Measurements from ENCODE around the gene OSBPL6.
A peak's percentile ranks its signal among the peaks of the same experiment; 100 is the strongest.
"Not testable (repeated sequence)": the region's sequence is repeated elsewhere in the genome, so short reads cannot be mapped to it uniquely, and the experiment has no call there.

Gene OSBPL6

GRCh38 chr2:178194600-178195389 is 483 bp downstream of the OSBPL6 start:
- TF ChIP-seq ARNT (IDR thresholded peaks at IDR 0.05) = no peak
- TF ChIP-seq FOXA1 (IDR thresholded peaks at IDR 0.05) = no peak
- TF ChIP-seq SUZ12 (IDR thresholded peaks at IDR 0.05) = no peak
- TF ChIP-seq ZNF384 (IDR thresholded peaks at IDR 0.05) = no peak
- no peak for TF ChIP-seq SP1 (IDR thresholded peaks at IDR 0.05)
- TF ChIP-seq LEF1 (IDR thresholded peaks at IDR 0.05; ENCODE audit: borderline replicate concordance) = no peak
- TF ChIP-seq HDGF (IDR thresholded peaks at IDR 0.05; ENCODE audit: borderline replicate concordance) = no peak
- TF ChIP-seq FOXK2 (IDR thresholded peaks at IDR 0.05) = no peak
- no peak; the same call in 1 of the 2 replicates for TF ChIP-seq L3MBTL2 (conservative IDR thresholded peaks at IDR 0.05)
- TF ChIP-seq FOXM1 (IDR thresholded peaks at IDR 0.05; ENCODE audit: borderline replicate concordance) = no peak
- no peak for TF ChIP-seq PKNOX1 (IDR thresholded peaks at IDR 0.05)
- TF ChIP-seq ELF4 (IDR thresholded peaks at IDR 0.05) = no peak
- TF ChIP-seq BHLHE40 (IDR thresholded peaks at IDR 0.05; ENCODE audit: borderline replicate concordance) = no peak
- no peak for TF ChIP-seq CTBP1 (IDR thresholded peaks at IDR 0.05; ENCODE audit: borderline replicate concordance)
- TF ChIP-seq TARDBP (IDR thresholded peaks at IDR 0.05) = no peak
- peak; percentile 66 for DNase-seq (ENCODE audit: extremely low spot score)
- ChIA-PET POLR2A (interaction anchor here (0.9 to 1.2 kb wide), 2 partner anchors 12 to 83 kb away, joined by 3 read pairs; partner anchors contain the start of gene RBM45), CTCF (no interaction called here)

DNA sequence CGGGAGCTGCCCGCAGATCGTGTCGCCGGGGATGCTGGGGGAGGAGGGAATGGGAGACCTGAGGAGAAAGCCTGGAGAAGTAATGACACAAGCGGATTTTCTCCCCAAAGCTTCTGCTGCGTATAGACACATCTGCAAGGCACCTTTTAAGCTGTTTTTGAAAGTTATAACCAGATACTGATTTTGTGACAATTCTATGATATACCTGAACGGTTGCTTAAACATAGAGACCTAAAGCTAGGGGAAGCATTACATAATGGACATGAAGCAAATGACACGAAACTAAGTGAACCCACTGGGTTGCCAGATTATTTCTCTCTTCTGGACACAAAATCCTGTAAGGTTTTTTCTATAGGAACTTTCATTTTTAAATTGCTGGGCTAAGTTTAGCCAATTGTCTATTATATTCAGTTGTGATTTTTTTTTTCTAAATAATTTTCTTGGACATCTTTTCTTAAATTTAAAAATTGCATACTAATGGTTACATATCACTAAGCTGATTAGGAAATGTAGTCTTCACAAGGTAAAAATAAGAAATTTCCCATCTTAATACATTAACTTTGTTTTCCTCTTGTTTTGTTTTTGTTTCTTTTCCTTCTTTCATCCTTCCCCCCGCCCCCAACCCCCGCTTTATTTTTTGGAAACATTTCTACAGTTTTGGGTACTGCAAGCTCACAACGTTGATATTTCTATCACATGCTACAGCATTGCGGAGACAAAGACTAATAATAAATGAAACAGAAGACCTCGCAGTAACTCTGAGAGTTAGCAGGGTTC is 1.3 kb downstream of the OSBPL6 start:
- no peak for DNase-seq (ENCODE audit: extremely low spot score)
- ChIA-PET CTCF (no interaction called here), POLR2A (interaction anchor here (0.7 to 1.2 kb wide), 2 partner anchors 27 to 84 kb away, joined by 3 to 4 read pairs; partner anchors contain the start of gene RBM45)
- no peak for TF ChIP-seq L3MBTL2 (conservative IDR thresholded peaks at IDR 0.05)
- no peak for TF ChIP-seq BHLHE40 (IDR thresholded peaks at IDR 0.05; ENCODE audit: borderline replicate concordance)
- no peak for TF ChIP-seq HDGF (IDR thresholded peaks at IDR 0.05; ENCODE audit: borderline replicate concordance)
- TF ChIP-seq FOXA1 (IDR thresholded peaks at IDR 0.05) = no peak
- TF ChIP-seq FOXK2 (IDR thresholded peaks at IDR 0.05) = no peak
- no peak for TF ChIP-seq ELF4 (IDR thresholded peaks at IDR 0.05)
- TF ChIP-seq TARDBP (IDR thresholded peaks at IDR 0.05) = no peak
- no peak for TF ChIP-seq PKNOX1 (IDR thresholded peaks at IDR 0.05)
- TF ChIP-seq LEF1 (IDR thresholded peaks at IDR 0.05; ENCODE audit: borderline replicate concordance) = no peak
- no peak for TF ChIP-seq ARNT (IDR thresholded peaks at IDR 0.05)
- no peak for TF ChIP-seq SUZ12 (IDR thresholded peaks at IDR 0.05)
- TF ChIP-seq FOXM1 (IDR thresholded peaks at IDR 0.05; ENCODE audit: borderline replicate concordance) = no peak
- TF ChIP-seq ZNF384 (IDR thresholded peaks at IDR 0.05) = no peak
- TF ChIP-seq NFRKB (IDR thresholded peaks at IDR 0.05) = no peak
- no peak for TF ChIP-seq CTBP1 (IDR thresholded peaks at IDR 0.05; ENCODE audit: borderline replicate concordance)
- no peak for TF ChIP-seq SP1 (IDR thresholded peaks at IDR 0.05)

GRCh38 chr2:178197791-178198190 is 3.5 kb downstream of the OSBPL6 start:
- no peak for TF ChIP-seq CTBP1 (IDR thresholded peaks at IDR 0.05; ENCODE audit: borderline replicate concordance)
- ChIA-PET CTCF (no interaction called here), POLR2A (no interaction called here)
- no peak for DNase-seq (ENCODE audit: extremely low spot score)

- CTCF ChIA-PET; DNase-seq (ENCODE audit: extremely low spot score); POLR2A ChIA-PET: not testable (repeated sequence)
These were observed 4.1 kb downstream of the OSBPL6 start for GRCh38 chr2:178198441-178198840.

DNA sequence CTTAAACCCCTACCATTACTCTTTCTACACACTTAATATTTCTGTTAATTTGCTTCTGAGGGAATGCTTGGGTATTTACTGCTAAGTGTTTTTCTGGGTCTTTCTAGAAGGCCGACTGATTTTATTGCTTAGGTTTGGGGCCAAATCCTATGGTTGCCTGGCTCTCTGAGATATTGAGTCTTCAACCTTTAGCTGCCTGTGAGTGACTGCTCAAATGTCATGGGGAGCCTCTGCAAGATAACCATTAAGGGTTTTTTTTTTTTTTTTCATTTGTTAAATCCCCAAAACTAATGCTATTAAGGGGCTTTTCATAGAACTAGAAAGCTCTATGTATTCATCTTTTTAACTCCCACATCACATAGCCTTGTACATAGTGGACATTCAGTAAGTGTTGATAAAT is 5.0 kb downstream of the OSBPL6 start:
- TF ChIP-seq BHLHE40 (IDR thresholded peaks at IDR 0.05; ENCODE audit: borderline replicate concordance) = no peak
- CTCF ChIA-PET = no interaction called here
- no peak for DNase-seq (ENCODE audit: extremely low spot score)
- POLR2A ChIA-PET = no interaction called here

- DNase-seq (ENCODE audit: extremely low spot score) = no peak
- ChIA-PET POLR2A (no interaction called here), CTCF (no interaction called here)
- TF ChIP-seq FOXA1 (IDR thresholded peaks at IDR 0.05) (no peak), SP1 (IDR thresholded peaks at IDR 0.05) (no peak), ARNT (IDR thresholded peaks at IDR 0.05) (no peak), PKNOX1 (IDR thresholded peaks at IDR 0.05) (no peak), CTBP1 (IDR thresholded peaks at IDR 0.05; ENCODE audit: borderline replicate concordance) (no peak), LEF1 (IDR thresholded peaks at IDR 0.05; ENCODE audit: borderline replicate concordance) (no peak), HDGF (IDR thresholded peaks at IDR 0.05; ENCODE audit: borderline replicate concordance) (no peak), L3MBTL2 (conservative IDR thresholded peaks at IDR 0.05) (no peak), SUZ12 (IDR thresholded peaks at IDR 0.05) (no peak), FOXM1 (IDR thresholded peaks at IDR 0.05; ENCODE audit: borderline replicate concordance) (no peak), BHLHE40 (IDR thresholded peaks at IDR 0.05; ENCODE audit: borderline replicate concordance) (no peak), NFRKB (IDR thresholded peaks at IDR 0.05) (no peak), TARDBP (IDR thresholded peaks at IDR 0.05) (no peak), ZNF384 (IDR thresholded peaks at IDR 0.05) (no peak)
These were observed 6.0 kb downstream of the OSBPL6 start for GRCh38 chr2:178200331-178200730.
